Activated naive CD4-positive, alpha-beta T cell (primary cell): Measurements from ENCODE around the gene EPB41L1.

ENCODE experiments used
- DNase-seq, 4 experiments: peaks; one replicate each; lab custom pipeline; 2025; lab: John Stamatoyannopoulos, UW

Gene EPB41L1

DNA sequence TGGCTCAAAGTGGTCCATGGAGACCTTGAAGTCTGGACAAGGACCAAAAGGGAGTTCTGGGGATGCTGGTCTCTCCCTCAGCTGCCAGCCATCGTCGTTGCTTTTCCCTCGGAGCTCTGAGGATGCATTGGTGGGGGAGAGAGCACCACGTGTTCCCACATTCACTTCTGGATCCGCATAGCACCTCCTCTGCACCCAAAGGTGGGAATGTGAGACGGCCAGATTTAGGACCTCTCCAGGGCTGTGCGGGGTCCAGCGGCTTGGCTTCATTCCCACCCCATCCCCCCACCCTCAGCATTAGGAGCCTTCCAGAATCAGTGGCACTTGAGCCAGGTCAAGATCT, 1.1 kb downstream of the EPB41L1 start:
- no peak for DNase-seq

- DNase-seq = no peak
These were observed 1.5 kb downstream of the EPB41L1 start for GRCh38 chr20:36155991-36156390.

GRCh38 chr20:36157610-36158009, 3.1 kb downstream of the EPB41L1 start:
- no peak for DNase-seq

DNA sequence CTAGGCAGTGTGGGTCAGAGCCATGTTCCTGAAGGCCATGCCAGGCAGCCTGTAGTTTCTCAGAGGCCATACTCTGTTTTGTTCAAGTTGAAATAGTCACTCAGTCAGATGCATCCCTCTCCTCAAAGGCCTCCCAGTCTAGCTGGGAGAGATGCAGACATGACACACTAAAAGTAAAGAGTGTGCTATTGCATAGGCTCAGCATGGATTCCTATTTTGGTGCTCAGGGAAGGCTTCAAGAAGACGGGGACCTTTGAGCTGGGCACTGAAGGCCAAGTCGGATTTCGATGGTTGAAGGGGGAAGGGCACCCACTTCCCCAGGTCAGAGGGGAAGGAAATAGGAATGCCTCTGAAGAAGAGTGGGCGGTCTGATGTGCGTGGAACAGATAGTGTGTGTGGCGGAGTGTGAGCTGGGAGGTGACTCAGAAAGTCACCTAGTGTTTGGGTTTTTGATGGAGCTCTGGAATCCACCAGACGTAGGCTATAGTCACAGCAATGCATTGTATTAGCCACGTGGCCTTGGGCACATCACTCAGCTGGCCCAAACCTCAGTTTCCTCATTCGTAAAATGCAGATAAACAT, 3.7 kb downstream of the EPB41L1 start:
- DNase-seq = no peak

DNA sequence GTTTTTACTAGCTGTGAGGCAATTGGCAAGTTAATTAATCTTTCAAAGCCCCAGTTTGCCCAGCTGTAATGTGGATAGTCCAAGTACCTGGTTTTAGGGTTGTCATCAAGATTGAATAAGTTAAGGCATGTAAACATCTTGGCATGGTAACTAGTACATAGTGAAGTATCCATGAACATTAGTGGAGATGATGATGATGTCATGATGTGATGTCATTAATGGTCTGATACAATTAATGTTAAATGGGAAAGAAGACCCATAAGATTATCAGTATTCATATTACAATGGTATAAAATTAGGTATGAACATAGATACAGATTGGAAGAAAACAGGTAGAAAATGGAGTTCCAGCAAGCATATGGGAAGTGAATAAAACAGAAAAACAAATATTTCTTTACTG, 5.3 kb downstream of the EPB41L1 start:
- no peak for DNase-seq

DNA sequence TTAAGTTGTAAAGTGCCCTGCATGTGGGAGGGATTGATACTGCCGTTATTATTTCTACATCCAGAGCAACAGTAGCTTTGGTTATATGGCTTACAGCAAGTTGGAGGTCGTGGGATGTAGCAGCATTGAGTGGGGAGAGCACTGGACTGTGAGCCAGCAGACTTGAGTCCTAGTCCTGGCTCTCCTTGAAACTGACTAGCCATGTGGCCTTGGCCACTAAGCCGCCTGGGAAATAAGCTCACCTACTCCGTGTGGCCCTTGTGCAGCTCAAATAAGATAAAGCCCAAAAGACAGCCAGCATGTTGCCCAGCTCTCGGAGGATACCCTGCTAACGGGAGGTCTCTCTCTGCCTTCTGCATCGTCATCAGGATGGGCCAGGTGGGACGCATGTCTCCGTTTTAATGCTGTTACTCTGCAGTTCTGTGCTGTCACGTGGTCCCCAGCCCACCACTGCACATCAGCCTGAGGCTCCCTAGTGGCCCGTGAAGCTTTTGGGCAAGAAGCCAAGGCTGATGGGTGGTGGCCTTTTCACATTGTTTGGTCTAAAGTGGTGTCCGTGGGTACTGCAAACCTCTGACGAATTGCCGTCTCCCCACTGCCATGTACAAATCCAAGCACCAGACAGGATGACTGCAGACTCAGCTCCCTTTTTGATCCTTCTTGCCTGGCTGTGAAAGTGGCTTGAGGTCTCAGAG, 7.9 kb downstream of the EPB41L1 start:
- no peak for DNase-seq

DNA sequence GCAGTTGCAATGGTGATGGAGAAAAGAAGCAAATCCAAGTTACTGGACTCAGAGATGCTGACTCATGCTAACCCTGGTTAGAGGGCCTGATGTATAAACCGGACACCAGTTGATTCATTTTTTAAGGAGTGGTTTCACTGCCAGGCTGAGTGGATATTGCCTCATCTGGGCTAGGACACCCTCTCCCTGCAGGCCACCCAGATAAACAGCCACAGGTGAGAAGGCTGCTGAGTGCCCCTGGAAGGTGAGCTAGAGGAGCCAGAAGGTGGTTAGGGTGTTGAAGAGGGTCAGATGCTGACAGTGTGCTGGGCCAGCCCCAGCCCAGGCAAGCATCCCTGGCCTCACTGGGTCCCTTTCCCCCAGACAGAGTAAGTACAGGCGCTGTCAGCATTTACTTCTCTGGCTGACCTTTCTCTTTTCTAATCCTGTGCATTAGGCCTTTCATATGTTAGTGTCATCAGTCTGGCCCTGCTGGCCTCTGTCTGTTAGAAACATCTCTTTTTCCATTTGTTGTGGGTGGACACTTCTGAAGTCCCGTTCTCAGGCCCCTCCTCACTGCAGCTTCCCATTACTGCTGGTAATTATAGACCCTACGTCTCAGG, 13.5 kb downstream of the EPB41L1 start:
- no peak for DNase-seq

DNA sequence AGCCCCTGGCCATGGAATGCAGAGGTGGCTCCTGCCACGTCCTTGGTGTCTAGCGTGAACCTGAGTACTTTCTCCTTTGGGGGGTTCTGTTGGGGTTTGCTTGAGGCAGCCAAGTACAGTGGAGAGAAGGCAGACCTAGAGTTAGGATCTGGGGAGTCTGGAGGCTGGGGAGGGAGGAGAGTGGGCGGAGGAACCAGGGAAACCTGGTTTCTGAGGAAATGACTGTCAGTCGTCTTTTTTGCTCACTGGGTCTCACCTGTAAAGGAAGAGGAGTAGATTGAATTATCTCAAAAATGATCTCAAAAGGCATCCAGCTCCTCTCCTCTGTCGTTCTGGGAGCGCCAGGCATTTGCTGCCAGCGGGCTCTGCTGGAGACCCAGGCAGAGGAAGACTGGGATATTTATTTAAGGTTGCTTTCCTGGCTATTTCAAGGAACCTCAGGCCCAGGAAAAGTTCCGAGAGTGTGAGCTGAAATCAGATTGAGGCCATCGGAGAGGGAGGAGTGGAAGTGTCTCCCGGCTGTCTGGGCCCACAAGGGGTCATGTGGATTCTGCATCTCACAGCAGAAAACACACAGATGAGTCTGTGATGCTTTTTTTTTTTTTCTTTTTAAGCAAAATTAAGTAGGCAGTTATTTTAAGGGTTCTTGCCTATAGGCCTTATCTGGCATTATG, 16.1 kb downstream of the EPB41L1 start:
- no peak for DNase-seq

- no peak for DNase-seq
These were observed 19.0 kb downstream of the EPB41L1 start for GRCh38 chr20:36173451-36173933.

- no peak for DNase-seq
These were observed 20.5 kb downstream of the EPB41L1 start for GRCh38 chr20:36175016-36175415.

GRCh38 chr20:36175475-36175995, 21.0 kb downstream of the EPB41L1 start:
- no peak for DNase-seq

GRCh38 chr20:36177716-36178115, 23.2 kb downstream of the EPB41L1 start:
- DNase-seq = no peak

DNA sequence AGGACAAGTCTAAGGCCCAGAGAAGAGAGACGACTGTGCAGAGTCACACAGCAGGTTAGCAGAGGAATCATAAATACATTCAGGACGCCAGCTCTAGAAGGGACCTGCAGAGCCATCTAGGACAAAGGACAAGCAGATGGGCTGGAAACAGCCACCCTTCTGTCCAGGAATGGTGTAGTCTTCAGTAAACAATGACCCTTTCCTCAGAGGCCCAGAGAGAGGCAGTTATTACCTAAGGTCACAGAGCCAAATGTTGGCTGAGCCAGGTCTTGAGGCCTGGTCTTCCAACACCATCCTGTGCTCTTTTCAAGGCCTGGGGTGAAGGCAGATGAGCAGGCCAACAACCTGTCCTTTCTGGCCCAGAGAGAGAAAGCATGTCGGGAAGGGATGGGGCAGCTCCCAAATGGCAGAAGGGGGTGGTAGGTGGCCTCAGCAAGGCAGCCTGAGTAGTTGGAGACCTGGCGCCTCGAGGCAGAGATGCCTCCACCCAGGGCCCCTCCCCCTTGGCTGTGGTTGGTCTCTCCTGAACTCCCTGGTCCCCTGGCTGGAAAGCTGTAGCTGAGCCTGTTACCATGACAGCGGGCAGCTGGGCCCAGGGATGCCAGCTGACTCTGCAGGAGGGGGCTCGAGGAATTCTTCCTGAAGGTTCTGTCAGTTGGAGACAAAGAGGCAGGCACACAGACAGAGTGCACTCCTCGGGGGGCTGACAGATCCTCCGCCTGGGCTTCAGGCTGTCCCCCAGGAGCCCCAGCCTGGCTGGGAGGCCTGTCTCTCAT, 24.8 kb downstream of the EPB41L1 start:
- DNase-seq = no peak

DNA sequence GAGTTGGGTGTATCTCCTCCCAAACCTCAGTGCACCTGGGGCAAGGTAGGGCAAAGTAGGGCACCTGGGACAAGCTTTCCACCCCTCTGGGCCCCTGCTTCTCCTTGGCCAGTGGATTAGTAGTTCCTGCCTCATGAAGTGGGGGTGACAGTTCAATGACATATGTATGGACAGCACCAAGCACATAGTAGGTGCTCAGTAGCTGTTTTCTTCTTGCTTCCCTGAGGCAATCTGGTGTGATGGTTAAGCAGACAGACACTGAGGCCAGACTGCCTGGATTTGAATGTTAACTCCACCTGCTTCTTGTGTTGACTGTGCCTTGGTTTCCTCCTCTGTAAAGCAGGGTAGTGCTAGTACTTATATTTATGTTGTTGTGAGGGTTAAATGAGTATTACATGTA, 25.8 kb downstream of the EPB41L1 start:
- no peak for DNase-seq

GRCh38 chr20:36181934-36182603, 27.5 kb downstream of the EPB41L1 start:
- no peak for DNase-seq

DNA sequence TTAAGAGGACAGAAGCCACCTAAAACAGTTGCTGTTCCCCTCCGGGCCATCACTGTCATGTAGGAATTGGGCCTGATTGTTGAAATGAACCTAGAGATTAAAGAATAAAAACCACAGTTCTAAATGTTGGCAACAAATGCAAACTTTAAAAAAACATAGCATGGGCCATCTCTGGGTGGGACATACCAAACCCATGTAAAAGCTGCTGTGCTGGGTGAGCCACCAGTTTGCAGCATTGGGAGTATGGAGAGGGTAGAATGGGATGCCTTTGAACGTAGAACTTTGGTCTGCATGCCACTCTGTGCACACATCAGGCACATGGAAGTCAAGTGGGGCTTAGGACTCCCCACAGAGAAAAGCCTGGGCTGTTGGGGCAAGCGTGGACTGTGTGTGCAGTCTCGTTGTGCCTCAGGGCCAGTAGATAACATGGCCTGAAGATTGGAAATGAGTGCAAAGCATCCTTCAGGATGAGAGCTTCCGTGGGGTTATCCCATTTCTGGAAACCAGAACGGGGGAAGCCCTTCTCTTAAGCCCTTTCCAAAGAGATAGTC, 28.1 kb downstream of the EPB41L1 start:
- DNase-seq = no peak

DNA sequence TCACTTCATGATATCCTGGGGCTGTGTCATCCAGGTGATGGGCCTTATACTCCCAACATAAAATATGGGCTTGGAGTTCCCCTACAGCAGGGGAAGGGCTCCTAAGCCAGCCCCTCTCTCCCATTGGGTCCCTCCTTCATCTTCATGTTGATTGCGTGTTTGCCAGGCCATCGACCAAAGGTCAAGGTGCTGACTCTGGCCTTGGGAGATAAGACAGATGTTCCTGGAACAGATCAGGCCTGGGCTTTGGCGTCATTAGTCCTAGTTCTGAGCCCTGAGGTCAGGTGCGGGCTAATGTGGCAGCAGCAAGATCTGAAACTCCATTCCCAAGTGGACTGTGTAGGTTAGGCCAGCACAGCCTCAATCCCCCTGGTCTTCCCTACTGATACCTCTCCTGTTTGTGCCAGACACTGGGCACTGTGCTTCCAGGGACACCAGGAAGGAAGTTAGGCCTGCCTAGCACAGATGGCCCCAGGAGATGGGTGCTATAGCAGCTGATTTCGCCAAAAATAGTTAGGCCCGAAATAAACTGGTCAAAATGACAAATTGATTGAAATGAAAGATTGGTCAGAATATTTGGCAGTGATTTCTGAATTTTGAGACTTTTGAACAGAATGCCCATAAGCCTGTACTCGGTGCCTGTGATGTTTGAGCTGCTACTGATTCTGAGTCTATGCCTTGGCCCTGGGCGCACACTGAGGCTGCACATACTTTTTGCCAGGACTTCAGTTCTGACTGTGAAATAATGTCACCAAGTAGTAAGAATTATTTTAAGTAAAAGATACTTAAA, 28.8 kb downstream of the EPB41L1 start:
- DNase-seq = no peak

DNA sequence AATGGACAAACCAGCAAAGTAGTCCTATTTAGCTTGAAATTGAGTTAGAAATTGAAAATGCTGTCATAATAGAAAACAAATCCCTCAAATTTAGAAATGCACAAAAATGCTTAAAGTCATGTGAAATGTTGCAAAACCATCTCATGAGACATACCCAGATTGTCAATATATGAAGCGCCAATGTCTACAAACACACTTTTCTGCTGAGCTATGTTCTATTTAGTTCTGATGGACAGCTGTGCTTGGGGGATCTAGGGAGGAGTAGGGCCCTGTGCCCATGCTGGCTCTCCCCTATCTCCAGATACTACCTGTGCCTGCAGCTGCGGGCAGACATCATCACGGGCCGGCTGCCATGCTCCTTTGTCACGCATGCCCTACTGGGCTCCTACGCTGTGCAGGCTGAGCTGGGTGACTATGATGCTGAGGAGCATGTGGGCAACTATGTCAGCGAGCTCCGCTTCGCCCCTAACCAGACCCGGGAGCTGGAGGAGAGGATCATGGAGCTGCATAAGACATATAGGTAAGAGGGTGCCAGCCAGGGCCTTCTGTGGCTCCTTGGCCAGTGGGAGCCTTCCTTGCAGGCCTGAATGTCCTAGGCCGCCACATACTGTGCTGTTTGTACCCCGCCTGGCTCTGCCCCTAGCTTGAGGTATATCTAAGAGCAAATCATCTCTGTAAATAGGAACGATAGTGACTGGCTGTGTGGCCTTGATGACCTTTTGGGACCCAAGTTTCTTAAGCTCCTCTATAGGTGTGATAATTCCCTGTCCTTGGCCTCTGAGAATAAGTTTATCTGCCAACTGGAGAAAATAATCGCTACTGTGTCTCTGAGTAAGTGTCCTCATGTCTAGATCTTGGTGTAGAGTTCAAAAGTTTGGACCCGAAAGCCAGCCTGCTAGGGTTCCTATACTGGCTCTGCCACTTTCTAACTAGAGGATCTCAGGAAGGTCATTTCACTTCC, 30.6 kb downstream of the EPB41L1 start:
- no peak for DNase-seq
